GM12891 (cell line): ENCODE data around the gene CTBP2.

Source experiments
- POLR2A ChIP-seq: IDR thresholded peaks from 2 replicates; pipeline ENCODE4 v1.6.1; 2011; ENCODE audit warnings: low read depth, low read length, control low read depth
- POLR2AphosphoS5 ChIP-seq: IDR thresholded peaks from 2 replicates; pipeline ENCODE4 v1.6.1; 2011; ENCODE audit warnings: low read depth, low read length, control low read depth
- SPI1 ChIP-seq: IDR thresholded peaks from 2 replicates; pipeline ENCODE4 v1.6.1; 2011; ENCODE audit warnings: low read depth, low read length, control low read depth
- TAF1 ChIP-seq: IDR thresholded peaks from 2 replicates; pipeline ENCODE4 v1.6.1; 2011; ENCODE audit warnings: low read depth, low read length, control low read depth

DNA sequence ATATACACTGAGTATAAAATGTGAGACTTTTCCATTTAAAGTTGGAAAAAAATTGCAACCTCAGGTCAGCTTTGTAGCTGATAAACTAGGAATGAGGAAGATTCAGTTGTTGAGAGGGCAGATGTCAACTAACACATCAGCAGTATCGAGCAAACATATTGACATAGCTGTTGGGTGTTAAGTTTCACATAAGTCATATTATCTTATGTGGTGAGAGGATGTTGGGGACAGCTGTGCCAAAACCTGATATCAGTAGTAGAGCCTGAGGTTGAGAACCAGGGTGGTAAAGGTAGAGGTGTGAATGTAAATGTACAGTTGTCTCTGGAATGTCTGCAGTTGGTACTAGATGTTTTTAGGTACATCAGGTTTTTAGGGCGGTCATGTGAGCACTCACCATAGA lies 213.4 kb downstream of the CTBP2 start:
- no peak for TF ChIP-seq POLR2AphosphoS5
- TF ChIP-seq POLR2A = no peak
- no peak for TF ChIP-seq SPI1
- no peak for TF ChIP-seq TAF1
